GM18867 (cell line): ENCODE data around the gene CDK9.
"Not testable (repeated sequence)": the region's sequence is repeated elsewhere in the genome, so short reads cannot be mapped to it uniquely, and the experiment has no call there.

Experiments
- ATAC-seq: cut with Tn5 transposase; IDR thresholded peaks from one replicate; pipeline ENCODE4 v1.9.1; 2021; ENCODE audit warnings: mild to moderate bottlenecking, moderate library complexity; ENCODE audit not compliant: unreplicated experiment

CDK9 gene

GRCh38 chr9:127779136-127779981 is 6.5 kb upstream of the CDK9 start:
- peak; percentile 44 for ATAC-seq

DNA sequence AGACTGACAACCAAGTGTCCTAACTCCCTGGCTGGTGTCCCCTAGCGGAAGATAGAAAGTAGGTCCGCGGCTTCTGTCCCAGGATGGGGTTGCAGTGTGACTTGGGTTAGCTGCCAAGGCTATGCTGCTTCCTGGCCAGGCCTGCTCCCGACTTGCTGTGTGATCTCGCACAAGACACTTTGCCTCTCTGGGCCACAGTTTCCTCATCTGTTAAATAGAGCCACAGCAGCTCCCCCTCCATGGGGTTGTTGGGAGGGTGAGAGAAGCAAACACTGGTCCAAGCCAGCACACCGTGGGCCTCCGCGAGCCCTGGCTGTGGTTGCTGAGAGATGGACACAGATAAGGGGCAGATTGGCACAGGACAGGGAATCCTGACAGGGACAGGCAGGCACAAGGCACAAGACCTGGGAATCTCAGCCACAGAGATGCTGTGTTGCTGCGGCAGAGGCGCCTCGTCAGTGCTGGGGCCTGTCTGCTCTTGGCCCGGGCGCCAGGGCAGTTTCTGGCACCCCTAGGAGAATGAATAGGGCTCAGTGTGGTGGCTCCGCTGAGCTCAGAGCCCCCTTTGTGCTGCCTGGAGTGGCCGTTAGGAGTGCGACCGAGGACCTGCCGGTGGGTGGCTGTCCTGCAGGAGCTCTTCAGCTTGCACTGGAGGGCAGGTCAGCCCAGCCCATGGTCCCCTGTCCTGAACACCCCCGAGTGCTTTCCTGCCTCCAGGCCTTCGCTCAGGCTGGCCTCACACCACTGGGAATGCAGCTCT is 5.5 kb upstream of the CDK9 start:
- no peak for ATAC-seq

DNA sequence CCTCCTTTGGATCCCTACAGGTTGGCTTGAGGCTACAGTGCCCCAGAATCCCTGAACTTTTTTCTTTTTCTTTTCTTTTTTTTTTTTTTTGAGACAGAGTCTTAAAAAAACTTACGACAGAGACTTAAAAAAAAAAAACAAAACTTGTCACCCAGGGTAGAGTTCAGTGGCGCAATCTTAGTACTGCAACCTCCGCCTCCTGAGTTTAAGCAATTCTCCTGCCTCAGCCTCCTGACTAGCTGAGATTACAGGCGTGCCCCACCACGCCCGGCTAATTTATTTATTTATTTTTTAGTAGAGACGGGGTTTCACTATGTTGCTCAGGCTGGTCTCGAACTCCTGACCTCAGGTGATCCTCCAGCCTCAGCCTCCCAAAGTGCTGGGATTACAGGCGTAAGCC is 4.9 kb upstream of the CDK9 start:
- not testable (repeated sequence) for ATAC-seq

GRCh38 chr9:127781806-127782205 is 4.0 kb upstream of the CDK9 start:
- ATAC-seq, result no peak

GRCh38 chr9:127783111-127784008 is 2.5 kb upstream of the CDK9 start:
- no peak for ATAC-seq

DNA sequence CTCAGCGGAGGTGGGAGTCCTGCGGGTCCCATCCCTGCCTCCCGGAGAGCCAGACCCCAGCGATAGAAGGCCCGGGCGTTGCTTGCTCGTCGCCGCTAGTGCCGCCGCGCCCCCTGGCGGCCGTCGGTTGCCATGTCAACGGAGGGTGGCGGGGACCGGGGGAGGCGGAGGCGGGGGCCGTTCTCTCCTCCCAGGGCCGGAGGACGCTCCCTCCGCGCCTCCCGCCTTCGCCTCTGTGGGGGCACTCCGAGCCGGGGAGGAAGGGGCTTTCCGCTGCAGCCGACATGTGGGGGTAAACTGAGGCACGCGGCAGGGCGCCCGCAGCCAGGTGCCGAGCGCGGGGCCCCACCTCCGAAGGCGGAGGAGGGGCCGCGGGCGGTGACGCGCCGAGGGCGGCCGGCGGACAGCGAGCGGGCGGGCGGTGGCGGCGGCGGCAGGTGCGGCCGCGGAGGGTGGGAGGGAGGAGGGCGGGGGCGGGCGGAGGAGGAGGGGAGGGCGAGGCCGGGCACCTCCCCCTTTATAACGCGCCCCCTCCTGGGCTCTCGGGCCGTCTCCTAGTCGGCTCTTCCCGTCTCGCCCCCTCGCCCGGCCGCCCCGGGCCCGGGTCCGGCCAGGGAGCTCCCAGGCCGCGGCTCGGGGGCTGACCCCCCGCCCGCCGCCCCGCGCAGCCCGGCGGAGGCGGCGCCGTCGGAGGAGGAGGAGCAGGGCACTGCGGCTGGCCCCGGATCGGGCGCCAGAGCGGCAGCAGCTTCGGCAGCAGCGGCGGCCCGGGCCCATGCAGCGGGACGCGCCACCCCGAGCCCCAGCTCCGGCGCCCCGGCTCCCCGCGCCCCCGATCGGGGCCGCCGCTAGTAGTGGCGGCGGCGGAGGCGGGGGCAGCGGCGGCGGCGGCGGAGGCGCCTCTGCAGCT is 556 bp upstream of the CDK9 start:
- ATAC-seq, result peak; percentile 52

GRCh38 chr9:127786773-127787104 is 905 bp downstream of the CDK9 start:
- ATAC-seq, result no peak

DNA sequence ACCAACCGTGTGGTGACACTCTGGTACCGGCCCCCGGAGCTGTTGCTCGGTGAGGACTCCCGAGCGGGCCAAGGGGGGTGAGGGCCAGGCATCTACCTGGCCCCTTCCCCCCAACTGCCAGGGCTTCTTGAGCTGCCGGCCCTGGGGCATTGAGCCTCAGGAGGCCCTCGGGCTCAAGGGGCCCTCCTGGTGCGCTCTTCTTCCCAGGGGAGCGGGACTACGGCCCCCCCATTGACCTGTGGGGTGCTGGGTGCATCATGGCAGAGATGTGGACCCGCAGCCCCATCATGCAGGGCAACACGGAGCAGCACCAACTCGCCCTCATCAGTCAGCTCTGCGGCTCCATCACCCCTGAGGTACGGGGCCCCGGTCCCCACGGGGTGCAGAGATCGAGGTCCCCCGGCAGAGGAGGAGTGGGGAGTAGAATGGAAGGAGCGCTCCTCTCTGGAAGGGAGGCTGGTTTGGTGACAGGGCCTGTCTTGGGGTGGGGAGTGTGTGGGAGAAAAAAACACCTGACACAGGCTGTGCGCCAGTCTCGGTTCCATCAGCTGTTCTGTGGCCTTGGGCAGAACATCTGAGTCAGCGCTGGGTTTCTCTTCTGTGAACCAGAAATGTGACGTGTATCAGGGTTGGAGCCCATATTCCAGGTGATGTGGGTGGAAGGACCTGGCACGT is 2.6 kb downstream of the CDK9 start:
- no peak for ATAC-seq

DNA sequence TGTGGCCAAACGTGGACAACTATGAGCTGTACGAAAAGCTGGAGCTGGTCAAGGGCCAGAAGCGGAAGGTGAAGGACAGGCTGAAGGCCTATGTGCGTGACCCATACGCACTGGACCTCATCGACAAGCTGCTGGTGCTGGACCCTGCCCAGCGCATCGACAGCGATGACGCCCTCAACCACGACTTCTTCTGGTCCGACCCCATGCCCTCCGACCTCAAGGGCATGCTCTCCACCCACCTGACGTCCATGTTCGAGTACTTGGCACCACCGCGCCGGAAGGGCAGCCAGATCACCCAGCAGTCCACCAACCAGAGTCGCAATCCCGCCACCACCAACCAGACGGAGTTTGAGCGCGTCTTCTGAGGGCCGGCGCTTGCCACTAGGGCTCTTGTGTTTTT is 3.3 kb downstream of the CDK9 start:
- no peak for ATAC-seq

DNA sequence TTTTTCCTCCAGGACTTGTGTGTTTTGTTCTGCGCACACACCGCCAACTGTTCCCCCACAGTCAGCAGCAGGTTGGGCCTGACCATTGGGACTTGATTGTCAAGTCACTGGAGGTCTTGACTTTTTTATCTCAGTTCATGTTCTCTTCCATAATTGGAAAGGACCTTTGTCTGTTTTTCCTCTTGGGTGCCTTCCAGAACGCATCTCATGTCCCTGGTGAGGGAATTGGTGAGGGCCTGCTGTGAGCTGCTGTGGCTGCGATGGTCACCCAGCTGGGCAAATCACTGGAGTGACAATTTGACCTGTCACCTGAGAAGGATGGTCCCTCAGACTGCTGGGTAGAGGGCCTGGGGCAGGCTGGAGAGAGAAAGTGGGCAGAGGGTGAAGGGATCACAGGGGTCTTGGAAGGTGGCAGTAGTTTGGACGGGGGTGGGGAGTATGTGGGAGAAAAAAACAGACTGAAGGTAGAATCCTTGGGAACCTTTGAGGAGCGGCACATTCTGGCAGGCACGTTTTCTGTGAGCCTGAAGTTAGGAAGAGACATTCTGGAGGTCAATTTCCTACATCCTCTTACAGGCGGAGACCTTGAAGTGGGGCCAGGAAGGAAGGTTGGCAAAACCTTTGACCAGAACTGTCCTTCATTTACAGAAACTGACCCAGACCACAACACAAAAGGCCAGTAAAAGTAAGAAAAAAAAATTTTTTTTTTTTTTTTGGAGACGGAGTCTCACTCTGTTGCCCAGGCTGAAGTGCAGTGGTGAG is 4.4 kb downstream of the CDK9 start:
- no peak for ATAC-seq

- no peak for ATAC-seq
These were observed 5.3 kb downstream of the CDK9 start for GRCh38 chr9:127791085-127791484.

DNA sequence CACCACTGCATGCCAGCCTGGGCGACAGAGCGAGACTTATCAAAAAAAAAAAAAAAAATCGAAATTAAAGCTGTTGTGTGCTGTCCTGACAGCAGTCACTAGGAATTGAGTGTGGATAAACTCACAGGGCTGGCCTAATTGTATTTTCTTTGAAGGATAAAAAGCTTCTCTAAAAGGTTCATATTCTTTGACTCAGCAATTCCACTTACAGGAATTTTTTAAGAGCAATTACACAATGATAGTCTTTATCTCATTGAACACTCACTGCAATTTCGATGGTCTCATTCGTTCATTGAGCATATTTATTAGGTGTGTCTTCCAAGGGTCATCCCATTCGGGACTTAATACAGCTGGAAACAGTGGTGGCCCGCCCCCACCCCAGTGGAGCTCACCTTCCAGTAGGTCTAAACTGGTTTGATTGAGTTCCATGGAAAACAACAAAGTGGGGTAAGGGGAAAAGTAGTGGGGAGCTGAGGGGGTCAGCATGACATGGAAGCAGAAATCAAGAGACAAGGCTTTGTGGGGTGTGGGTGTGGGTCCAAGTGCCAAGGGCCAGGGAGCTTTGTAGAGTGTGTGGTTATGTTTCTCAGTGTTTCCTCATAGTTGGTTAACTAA is 6.7 kb downstream of the CDK9 start:
- no peak for ATAC-seq

DNA sequence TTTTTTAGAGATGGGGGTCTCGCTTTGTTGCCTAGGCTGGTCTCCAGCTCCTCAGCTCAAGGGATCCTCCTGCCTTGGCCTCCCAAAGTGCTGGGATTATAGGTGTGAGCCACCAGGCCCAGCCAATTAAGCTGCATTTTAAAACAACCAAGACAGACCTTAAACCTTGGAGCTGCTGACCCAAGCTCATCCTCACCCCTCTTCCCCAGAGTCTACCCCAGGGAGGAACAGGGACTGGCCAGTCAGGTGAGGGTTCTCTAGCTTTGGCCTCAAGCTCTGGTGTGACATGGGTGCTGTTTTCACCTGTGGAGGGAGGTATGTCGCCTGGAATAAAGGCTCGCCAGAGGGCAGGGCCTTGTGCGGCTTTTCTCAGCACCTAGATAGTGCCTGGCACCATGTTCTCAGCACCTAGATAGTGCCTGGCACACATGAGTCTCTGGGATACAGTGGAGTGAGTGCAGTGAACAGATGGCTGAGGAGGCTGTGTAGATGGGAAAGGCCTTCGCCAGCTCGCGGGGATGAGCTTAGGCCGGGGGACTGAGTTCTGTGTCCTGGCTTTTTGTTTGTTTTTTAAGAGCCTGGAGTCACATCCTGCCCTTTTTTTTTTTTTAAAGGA is 7.4 kb downstream of the CDK9 start:
- no peak for ATAC-seq

DNA sequence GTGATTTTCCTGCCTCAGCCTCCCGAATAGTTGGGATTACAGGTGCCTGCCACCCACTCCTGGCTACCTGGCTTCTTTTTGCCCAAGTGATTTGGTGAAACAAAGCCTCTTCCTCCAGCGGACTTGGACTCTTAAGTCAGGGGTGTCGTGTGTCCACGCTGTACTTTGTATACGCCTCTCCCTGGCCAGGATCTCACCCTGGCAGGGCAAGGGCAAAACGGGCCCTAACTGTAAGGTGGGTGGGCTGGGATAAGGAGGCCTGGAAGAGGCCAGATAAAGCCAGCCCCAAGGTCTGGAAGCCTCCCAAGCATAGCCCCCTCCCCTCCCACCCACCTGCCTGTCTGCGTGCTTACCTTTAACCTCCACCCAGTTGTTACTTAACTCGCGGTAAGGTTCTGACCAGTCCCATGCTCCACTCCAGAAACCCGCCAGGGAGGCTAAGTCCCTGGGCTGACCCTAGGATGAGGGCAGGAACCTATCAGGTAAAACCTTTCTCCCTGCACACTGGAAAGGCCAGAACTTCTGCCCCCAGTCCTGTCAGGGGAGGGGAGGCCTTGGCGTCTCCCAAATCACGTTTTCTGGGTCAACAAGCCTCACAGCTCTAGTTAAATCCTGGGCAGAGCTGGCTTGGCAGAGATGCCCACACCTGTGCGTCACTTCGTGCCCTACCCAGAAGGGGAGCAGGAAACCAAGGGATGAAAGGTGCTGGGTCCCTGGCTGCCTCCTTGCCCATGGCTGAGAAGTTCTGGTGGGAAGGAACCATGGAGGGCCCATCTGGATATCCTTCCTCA is 8.4 kb downstream of the CDK9 start:
- no peak for ATAC-seq

DNA sequence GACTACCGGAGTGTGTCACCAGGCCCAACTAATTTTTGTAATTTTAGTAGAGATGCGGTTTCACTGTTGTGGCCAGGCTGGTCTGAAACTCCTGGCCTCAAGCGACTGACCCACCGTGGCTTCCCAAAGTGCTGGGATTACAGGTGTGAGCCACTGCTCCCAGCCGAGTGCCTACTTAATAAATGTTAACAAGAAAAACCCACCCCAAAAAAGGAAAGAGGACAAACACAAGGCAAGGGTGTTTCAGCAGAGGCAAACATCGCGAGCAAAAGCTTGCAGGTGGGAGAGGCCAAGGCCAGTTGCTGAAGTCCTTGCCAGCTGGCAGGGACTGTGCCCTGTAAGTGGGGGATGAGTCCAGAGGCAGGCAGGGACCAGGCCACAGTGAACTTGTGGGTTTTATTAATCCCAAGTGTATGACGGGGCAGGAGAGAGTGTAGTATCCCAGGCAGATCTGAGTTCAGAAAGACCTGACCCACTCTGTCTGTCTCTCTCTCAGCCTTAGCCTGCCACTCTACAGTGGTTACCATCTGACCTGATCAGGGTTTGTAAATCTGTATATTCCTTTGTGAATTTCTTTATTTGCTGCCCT is 10.5 kb downstream of the CDK9 start:
- no peak for ATAC-seq

DNA sequence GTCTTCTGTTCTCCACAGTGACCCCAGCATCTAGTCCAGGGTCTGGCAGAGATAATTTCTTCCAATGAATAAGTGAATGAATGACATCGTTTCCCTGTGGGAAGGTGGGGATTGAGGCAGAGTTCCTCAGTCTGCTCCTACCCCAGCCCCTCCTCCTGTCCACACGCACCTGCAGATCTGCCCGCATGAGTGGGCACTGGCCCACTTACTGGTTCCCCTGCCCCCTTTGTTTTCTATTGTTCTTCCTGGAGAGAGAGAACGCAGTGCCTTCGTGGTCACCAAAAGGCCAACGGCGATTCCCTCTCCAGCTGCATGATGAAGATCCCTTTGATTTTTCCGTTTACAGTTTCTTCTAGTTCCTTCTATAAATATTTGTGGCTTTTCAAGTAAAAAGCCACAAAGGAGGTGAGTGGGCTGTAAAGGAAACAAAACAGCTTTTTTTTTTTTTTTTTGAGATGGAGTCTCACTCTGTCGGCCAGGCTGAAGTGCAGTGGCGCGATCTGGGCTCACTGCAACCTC is 11.1 kb downstream of the CDK9 start:
- no peak for ATAC-seq
